GM13977 (cell line): ENCODE results near the gene RNLS.
A peak's percentile ranks its signal among the peaks of the same experiment; 100 is the strongest.

Experiments used
- DNase-seq: peaks from one replicate; pipeline ENCODE4 v3.0.0; 2012; ENCODE audit warnings: low spot score
- CTCF ChIP-seq: IDR thresholded peaks from 2 replicates; pipeline ENCODE4 v1.5.1; 2012; ENCODE audit warnings: mild to moderate bottlenecking, control low read depth; ENCODE audit not compliant: insufficient read depth; ENCODE audit errors: extremely low read depth, missing control alignments
- in situ Hi-C: fragments of 300-500 bp; cut with MboI; formaldehyde crosslinking; loops from one replicate; pipeline ENCODE4 v1.12.0; 2022; ENCODE audit warnings: low sequenced_read_pairs, low pct_unique_long_range_greater_than_20kb, mixed read lengths, inconsistent platforms; ENCODE audit not compliant: unreplicated experiment

The RNLS gene

GRCh38 chr10:88291289-88292184 lies 291.6 kb downstream of the RNLS start:
- no peak for TF ChIP-seq CTCF
- no peak for DNase-seq
- in situ Hi-C loops: no loop called here

GRCh38 chr10:88289342-88289741 lies 293.8 kb downstream of the RNLS start:
- DNase-seq: no peak
- no peak for TF ChIP-seq CTCF
- in situ Hi-C loops: no loop called here

GRCh38 chr10:88288320-88289059 lies 294.6 kb downstream of the RNLS start:
- TF ChIP-seq CTCF: no peak
- in situ Hi-C loops: no loop called here
- peak; percentile 10 for DNase-seq

- DNase-seq: no peak
- TF ChIP-seq CTCF: no peak
- in situ Hi-C loops: no loop called here
Measured at GRCh38 chr10:88286030-88286429, 297.1 kb downstream of the RNLS start.

- TF ChIP-seq CTCF: no peak
- in situ Hi-C loops: no loop called here
- DNase-seq: no peak
Measured at GRCh38 chr10:88281592-88282347, 301.3 kb downstream of the RNLS start.

GRCh38 chr10:88280518-88280917 lies 302.6 kb downstream of the RNLS start:
- DNase-seq: no peak
- no peak for TF ChIP-seq CTCF
- in situ Hi-C loops: no loop called here
